Embryonic facial prominence (tissue), 1 donor: ENCODE results near the gene PEAK3.

Experiments used
- DNase-seq: peaks from one replicate; pipeline ENCODE4 v3.0.0-alpha.2; 2016; ENCODE audit errors: extremely low spot score

PEAK3 gene, protein sequence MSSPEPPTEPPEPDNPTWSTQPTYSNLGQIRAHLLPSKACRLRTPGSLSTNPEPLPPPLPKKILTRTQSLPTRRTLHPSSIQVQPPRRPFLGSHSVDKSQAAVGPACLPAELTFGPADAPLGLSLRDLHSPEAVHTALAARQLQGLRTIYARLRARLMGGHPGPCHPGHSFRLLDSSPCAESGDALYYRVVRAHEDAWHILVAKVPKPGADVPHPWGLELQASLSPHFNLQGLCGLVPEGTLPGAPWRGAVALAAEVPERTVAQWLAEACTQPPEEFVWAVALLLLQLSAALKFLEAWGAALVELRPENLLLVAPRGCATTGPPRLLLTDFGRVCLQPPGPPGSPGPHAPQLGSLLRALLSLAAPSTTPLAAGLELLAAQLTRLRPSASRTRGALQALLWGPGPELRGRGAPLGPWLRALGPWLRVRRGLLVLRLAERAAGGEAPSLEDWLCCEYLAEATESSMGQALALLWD

DNA sequence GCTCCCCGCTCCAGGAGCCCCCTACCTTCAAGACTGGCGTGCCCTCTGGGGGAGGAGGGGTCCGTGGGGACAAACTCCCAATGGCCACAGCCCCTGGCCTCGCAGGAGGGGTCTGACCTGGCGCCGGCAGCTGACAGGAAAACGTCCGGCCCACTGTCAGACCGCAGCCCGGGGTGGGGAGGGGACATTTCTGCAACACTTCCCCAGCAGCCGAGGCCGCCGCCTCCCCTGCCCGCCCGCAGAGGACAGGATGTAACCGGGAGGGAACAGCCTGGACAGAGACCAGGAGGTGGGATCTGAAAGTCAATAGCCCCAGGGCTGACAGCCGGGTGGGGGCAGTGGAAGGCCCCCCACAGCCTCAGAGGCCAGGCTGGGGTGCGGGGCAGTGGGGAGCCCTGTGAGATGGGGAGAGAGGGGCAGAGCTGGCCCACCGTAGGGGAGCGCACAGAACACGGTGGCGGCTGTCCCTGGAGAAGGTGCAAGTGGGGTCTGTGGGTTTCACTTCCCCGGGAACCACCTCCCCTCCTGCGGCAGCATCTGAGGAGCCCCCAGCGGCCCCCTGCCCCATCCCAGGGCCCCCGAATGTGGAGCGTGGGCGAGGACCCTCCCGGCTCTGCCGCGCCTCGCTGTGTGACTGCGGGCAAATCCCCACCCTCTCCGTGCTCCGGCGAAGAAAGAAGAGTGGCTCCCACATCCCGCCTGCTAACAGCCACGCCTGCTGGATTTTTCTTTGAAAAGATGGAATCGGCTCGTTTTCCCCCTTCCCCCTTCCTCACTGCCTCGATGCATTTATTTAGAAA, at the start of gene PEAK3:
Gene PEAK3 (minus strand): TSS at position 114 of the 800 bp plus-strand sequence. CDS start 1,244 bp downstream, outside the sequence.
- DNase-seq, result no peak

DNA sequence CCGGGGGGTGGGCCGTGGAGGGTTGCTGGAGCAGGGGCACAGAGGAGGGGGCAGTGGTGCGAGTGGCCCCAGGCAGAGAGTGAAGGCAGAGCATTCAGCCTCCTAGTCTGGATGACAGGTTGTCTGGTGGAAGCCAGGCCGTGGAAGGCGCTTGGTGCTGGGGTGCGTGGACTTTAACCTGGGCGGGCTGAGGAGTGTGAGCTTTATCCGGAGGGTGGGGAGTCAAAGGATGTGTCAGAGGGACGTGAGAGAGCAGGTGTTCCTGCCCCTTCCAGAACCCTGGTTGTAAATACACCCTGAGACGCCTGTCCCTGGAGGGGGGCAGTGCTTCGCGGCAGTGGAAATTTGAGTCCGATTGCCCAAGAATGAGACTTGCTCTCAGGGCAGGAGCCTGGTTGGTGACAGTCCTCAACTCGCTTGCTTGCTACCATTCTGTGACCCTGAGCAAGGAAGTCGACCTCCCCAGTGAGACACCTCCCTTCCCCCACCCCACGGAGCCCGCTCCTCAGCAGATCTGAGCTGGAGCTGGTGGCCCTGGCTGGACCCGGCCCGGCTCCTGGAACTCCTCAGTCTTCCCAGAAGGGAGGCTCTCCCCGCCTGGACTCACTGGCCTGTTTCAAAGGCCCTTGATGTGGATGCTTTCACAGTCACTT, 48.8 kb upstream of the PEAK3 start:
- DNase-seq, result no peak

DNA sequence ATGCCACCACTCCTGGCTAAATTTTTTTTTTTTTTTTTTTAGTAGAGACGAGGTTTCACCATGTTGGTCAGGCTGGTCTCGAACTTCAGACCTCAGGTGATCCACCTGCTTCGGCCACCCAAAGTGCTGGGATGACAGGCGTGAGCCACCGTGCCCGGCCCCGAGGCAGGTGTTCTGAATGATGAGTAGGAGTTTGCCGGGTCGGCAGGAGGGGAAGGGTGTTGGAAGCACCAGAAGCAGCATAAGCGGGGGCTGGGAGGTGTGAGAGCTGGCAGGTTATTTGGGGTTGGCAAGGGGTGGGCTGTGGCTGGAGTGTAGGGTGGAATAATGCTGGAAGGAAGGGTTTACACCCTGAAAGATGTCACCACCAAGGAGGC, 48.3 kb upstream of the PEAK3 start:
- no peak for DNase-seq

DNA sequence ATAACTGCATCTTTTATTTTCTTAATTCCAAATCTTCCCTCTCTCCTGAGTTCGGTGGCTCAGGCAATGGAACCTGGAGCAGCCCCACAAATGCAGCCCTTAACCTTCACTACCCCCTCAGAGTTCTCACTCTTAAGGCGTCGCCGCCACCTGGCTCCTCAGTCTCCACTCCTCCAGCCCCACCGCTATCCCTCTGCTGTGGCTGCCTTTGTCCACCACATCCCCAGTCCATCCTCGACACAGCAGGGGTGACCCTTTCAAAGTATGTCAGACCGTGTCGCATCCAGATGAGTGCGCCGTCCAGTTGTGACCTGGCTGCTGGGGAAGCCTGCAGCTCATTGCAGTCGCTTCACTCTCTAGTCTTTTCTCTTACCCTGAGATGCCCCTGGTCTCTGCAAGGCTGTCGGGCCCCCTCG, 47.5 kb upstream of the PEAK3 start:
- DNase-seq, result no peak

DNA sequence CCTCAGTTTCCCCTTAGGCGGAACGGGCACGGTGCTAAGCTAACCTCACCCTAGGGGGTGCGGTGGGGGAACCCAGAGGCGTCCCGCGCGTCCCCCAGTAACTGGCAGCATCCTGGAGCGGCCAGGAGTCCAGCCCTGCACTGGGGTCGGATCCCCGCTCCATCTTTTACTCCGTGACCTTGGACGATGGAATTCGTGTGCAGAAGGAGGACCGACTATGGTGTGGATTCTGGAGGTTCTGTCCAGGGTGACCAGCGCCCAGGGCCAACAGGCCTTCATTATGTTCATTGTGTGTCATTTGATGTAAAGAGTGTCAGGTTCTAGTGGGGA, 47.1 kb upstream of the PEAK3 start:
- no peak for DNase-seq

DNA sequence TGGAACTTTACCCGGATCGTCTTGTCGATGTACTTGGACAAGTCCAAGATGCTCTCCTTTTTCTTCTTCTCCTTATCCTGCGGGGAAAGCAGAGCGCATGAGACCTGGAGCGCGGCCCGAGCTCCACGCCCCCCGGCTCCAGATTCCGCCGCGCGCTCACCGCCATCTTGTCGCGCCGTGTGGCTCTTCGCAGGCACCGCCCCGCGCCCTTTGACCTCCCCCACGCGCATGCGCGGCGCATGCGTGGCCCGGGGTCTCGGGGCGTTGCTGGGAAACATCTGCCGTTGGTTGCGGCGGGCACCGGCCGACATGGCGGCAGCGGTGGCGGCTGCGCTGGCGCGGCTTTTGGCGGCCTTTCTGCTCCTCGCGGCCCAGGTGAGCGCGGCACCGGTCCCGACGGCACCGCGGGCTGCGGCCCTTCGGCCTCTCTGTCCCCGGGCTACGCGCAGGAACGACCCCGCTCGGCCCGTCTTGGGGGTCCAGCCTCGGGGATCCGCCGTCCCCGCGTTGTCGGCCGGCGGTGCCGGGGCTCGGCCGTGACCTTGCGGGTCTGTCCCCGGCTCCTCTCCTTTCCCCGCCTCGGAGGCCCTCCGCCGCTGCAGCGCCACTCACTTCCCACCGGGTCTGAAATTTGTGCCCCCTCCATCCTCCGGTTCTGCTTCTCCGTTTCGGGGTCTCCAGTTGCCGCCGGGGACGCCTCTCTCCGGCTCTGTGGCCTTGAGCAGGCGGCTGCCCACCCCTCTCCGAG, 46.6 kb upstream of the PEAK3 start, which contains the start of the genes LSM7 and SPPL2B:
Gene LSM7 (minus strand): TSS at position 186 of the 748 bp plus-strand sequence. CDS start 20 bp downstream, at position 166.
Gene SPPL2B (plus strand): TSS at position 284 of the 748 bp plus-strand sequence. CDS start 26 bp downstream, at position 310.
- DNase-seq, result peak; percentile 63

DNA sequence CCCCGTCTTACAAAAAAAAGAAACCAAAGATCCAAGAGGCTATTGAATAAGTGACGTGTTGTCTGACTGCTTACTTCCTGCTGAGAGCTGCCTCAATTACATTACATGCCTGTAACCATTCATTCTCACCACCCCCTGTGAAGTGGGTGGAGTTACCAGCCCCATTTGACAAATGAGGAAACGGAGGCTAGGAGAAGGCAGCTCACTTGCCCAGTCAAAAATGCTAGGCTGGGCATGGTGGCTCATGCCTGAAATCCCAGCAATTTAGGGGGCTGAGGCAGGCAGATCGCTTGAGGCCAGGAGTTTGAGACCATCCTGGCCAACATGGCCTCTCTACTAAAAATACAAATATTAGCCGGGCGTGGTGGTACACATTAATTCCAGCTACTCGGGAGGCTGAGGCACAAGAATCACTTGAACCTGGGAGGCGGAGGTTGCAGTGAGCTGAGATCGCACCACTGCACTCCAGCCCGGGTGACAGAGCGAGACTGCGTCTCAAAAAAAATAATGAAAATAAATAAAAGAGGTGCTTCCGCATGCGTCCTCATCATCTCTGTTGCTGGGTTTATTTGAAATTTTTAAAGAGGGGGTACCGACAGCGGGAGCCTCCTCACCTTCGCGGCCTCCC, 45.9 kb upstream of the PEAK3 start:
- peak; percentile 30 for DNase-seq

DNA sequence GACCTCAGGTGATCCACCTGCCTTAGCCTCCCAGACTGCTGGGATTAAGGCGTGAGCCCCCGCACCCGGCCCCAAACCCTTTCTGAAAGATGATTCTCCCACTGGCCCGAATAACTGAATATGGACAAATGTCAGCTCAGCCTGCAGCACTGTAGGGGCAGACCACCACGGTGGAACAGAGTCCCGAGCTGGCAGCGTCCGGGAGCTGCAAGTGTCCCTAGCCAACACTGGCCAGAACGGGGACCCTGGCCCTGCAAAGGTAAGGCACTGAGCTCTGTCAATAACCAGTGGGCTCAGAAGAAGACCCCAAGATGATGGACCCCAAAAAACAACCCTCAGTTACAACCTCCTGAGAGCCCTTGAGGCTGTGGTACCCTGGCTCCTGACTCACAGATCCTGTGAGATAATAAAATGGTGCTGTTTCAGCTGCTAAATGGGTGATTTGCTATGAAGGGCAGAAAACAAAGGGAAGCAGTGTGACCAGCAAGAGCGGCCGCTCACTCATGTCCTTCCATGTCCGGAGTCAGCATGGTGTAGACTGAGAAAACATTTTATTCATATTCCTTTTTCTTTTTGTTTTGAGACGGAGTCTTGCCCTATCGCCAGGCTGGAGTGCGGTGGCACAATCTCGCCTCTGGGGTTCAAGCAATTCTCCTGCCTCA, 44.9 kb upstream of the PEAK3 start:
- DNase-seq, result no peak

DNA sequence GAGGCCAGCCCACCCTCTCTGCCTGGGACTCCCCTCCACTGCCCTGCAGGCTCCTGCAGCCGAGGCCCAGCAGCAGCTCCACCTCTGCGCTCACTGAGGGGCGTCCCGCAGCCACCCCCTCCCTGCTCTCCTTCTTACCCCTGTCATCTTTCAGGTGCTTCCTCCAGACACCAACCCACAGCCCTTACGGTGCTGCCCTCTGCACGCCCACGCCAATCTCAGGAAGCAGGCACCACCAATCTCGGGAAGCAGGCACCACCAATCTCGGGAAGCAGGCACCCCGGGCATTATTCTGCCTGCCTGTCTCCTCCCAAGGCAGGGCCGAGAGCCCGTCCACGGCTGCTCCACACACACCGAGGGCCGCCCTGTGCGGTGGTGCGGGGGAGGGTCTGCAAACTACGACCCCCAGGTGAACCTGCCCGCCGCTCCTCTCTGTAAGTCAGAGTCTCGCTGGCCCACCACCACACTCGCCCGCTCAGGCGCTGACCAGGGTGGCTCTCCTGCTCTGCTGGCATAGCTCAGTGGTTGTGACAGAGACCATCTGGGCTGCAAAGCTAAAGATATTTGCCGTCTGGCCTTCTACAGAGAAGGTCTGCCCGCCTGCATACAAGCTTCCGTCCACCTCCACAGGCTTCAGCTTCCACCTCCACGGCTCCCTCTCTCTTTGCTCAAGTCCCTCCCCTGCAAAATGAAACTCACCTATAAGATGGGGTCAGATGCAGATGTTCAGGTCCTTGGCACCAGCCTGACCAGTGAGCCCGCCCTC, 43.5 kb upstream of the PEAK3 start:
- no peak for DNase-seq

DNA sequence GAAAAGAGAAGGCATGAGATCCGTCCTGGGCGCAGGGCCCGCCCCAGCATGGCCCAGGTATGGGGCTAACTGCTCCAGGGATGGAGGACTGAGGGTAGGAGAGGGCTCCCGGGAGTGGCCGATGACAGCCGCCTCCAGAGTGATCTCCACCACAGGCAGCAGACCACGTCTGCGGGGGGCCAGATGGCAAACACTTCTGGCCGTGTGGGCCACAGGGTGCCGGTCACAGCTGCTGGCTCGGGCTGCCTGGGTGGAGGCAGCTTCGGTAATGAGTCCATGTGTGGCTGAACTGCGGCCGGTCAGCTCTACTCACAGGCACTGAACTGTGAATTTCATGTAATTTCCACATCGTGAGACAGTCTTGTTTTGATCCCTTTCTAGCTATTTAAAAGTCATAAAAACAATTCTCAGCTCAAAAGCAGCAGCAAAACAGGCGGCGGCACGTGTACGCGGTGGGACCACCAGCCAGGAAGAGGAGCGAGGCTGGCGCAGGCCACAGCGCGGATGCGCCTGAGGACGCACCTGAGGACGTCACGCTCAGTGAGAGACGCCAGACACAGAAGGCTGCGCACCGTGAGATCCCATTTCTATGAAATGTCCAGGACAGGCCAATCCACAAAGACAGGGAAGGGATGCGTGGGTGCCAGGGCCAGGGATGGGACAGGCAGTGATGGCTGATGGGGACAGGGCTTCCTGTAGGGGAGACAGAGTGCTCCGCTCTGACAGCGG, 42.4 kb upstream of the PEAK3 start:
- DNase-seq, result no peak

DNA sequence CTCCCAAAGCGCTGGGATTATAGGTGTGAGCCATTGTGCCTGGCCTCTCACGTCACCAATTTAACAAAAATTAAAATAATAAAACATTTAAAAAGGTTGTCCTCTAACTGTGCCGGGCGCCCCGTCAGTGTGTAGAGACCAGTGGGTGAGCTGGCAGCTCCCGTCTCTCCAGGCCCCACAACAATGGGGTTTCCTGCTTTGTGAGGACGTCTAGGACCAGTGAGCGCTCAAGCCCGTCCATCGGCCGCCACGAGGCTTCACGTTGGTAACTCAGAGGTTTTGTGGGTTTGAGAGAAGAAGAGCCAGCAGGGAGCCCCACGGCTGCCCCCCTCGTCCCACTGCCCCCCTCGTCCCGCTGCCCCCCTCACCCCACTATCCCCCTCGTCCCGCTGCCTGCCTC, 41.7 kb upstream of the PEAK3 start:
- no peak for DNase-seq

DNA sequence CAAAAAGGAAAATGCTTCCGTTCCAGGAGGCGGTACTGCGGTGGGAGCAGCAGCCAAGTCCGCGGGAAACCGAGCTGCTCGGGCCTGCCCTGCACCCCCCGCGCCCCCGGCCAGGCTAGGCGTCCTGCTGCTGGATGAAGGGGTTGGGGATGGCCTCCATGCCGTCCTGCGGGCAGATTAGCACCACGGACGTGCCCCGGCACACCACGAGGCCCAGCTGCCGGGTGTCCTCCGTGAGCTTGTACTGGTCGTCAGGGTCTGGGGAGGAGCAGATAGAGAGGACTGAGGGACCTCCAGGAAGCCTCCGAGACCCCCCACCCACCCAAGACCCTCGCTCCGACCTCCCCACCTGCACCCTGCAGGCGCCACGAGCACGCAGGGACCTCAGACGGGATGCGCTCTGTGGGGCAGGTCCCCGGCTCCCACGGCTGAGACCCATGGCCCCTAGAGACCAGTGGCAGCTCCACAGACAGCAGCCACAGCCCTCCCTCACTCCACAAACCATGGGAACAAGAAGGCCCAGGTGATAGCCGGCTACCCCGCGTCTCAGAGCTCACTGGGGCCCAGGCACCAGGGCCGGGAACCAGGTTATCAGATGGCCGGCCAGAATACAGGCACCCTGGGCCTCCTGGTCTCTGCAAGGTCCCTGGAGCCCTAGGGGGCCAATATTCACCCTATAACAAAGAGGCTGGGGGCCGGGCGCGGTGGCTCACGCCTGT, 39.7 kb upstream of the PEAK3 start:
- no peak for DNase-seq

DNA sequence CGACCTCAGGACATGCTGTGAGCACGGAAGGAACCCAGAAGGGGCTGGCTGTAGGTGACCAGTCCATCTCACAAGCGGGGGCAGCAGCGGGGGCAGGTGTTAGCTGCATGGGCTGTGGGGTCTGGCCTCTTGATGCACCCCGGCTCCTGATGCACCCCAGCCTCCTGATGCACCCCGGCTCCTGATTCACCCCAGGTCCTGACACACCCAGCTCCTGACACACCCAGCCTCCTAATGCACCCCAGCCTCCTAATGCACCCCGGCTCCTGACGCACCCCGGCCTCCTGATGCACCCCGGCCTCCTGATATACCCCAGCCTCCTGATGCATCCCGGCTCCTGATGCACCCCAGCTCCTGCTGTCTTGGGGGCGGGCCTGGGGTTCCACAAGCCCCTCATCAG, 39.0 kb upstream of the PEAK3 start:
- DNase-seq, result no peak

DNA sequence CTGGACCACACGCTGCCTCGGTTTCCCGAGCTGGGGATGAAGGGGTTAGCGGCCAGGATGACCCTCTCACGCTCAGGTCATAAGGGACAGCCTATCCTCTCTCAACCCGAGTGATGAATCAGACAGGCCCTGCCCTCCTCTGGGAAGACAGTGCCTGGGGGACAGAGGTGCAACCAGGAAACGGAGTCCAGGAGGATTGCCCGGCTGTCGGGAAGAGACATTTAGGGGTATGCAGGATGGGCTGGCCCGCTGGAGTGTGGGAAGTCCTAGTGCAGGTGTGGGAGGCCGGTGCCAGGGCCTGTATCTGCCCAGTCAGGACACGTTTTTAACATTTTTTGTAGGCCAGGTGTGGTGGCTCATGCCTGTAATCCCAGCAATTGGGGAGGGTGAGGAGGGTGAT, 38.1 kb upstream of the PEAK3 start:
- DNase-seq, result no peak

DNA sequence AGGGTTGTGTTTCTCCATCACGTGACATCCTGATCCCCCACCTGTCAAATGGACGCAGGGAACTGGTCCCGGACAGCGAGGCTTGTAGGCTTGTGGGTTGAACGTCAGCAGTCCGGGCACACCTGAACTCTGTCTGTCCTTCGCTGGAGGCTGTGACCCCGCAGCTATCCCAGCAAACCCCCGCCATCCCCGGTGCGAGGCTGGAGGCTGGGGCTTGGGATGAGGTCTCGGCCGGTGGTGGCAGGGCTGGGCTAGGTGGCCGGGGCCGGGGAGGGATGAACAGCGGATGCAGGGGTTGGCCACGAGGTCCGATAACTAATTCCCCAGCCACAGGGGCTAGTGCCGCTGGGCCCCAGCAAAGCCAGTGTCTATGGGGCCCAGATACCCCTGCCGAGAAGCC, 37.6 kb upstream of the PEAK3 start:
- DNase-seq, result no peak

DNA sequence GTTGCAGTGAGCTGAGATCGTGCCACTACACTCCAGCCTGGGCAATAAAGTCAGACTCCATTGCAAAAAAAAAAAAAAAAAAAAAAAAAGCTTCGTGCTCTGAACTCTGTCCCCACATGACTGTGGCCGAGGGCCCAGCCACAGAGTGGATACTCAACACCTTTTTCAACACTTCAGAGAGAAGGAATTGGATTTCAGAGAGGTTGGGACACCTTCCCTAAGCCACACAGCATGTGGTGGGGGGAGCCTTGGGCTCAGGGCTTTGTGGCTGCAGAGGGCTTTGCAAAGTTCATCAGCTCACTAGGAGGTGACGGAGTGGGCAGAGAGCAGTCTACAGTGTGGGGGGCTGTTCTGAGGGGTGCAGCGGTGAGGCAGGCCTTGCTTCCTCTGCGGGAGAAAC, 36.9 kb upstream of the PEAK3 start:
- no peak for DNase-seq

DNA sequence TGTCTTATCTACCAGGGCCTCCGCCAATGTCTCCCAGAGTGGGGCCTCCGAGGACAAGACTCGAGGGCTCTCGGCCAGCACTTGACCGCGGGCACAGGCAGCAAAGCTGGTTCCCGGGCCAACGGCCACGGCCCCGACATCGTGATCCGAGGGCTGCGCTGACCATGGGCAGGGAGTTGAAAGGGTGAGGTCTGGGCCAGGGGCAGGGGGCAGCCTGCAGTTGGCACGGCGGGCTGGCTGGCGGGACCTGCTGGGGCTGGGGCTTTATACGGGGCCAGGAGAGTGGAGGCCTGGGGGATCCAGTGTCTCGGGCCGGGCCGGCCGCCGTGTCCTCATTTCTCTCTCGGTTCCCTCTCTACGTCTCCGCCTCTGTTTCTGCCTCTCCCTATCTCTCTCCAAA, 35.8 kb upstream of the PEAK3 start:
- DNase-seq, result no peak

DNA sequence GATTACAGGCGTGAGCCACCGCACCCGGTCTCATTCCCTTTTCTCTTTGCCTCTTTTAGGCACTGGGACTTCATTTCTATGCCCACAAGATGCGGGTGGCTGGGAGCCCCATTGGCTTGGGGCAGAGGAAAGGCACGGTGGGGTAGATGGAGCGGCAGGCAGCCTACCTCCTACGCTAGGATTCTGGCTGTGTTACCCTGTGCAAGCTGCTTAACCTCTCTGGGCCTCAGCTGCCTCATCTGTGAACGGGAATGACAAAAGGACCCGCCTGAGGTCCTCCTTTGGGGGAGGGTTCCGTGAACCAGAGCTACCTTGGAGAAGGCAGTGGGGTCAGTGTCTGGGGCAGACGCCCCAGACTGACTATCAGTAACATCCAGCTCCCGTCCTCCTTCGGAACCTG, 35.3 kb upstream of the PEAK3 start:
- no peak for DNase-seq
